ENCODE results near the gene CRY2. TPM values are rescaled to one million over a fixed set of nuclear protein-coding genes. Genes with fewer than 3 reads are reported as not detected.
"Not testable (repeated sequence)": the region's sequence is repeated elsewhere in the genome, so short reads cannot be mapped to it uniquely, and the experiment has no call there.

CRY2 gene
- total RNA-seq, 4 donors from 2014 or later: 48.8 to 96.4 (median 54.6) TPM

DNA sequence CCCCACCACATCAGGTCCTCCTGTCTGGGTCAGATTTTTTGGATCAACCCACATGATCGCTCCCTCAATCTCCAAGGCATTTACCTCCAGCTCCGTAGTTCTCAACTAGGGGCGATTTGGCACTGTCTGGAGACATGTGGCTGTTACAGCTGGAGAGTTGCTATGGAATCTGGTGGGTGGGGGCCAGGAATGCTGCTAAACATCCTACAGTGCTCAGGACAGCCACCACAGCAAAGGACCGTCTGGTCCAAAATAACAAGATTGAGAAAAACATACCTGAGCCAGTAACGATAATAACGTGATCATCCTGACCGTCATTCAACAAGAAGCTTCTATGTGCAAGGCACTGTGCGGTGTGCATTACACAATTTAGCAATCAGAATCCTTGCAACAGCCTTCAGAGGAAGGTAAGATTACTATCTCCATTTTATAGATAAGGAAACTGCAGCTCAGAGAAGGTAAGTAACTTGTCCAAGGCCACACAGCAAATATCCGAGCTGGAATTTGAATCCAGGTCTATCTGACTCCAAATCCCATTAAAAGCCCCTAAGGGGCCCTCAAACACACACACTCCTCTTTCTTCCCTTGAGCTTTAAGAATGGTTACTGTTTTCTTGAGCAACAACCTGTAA is 14.3 kb upstream of the CRY2 start:
- 60 to 67% methylated on average over 9 of the region's 9 CpGs for WGBS, 2 donors
- Histone ChIP-seq H3K4me3 (no peak overlapping the region), H3K27ac (no peak overlapping the region), H3K4me1 (peaks cover 0 to 7% (median 0%) of the 10 kb centered on the region in 4 donors), H3K36me3 (no peaks in the 10 kb centered on the region), H3K27me3 (no peaks in the 10 kb centered on the region), H3K9me3 (no peaks in the 10 kb centered on the region)
- no peak for DNase-seq (ENCODE audit: low spot score in 2 of 2)
- TF ChIP-seq CTCF (IDR thresholded peaks at IDR 0.05): no peak
- TF ChIP-seq EP300 (IDR thresholded peaks at IDR 0.05): no peak
- TF ChIP-seq POLR2A (IDR thresholded peaks at IDR 0.05): no peak

- WGBS, 2 donors: 73 to 77% methylated on average over 3 of the region's 3 CpGs
- no peak for DNase-seq (ENCODE audit: low spot score in 2 of 2)
- no peak for TF ChIP-seq EP300 (IDR thresholded peaks at IDR 0.05)
- TF ChIP-seq POLR2A (IDR thresholded peaks at IDR 0.05): no peak
- TF ChIP-seq CTCF (IDR thresholded peaks at IDR 0.05): no peak
- Histone ChIP-seq H3K36me3 (no peaks in the 10 kb centered on the region), H3K9me3 (no peaks in the 10 kb centered on the region), H3K4me1 (peaks cover 0 to 7% (median 0%) of the 10 kb centered on the region in 4 donors), H3K4me3 (no peak overlapping the region), H3K27me3 (no peaks in the 10 kb centered on the region), H3K27ac (no peak overlapping the region)
Measured at GRCh38 chr11:45833761-45834160, 13.5 kb upstream of the CRY2 start.

- 36 to 50% methylated on average over 4 of the region's 4 CpGs for WGBS, 2 donors
- Histone ChIP-seq H3K27me3 (no peaks in the 10 kb centered on the region), H3K36me3 (no peaks in the 10 kb centered on the region), H3K4me3 (no peak overlapping the region), H3K27ac (no peak overlapping the region), H3K9me3 (no peaks in the 10 kb centered on the region), H3K4me1 (peaks cover 0 to 7% (median 0%) of the 10 kb centered on the region in 4 donors)
- no peak for DNase-seq (ENCODE audit: low spot score in 2 of 2)
- TF ChIP-seq POLR2A (IDR thresholded peaks at IDR 0.05) (no peak), CTCF (IDR thresholded peaks at IDR 0.05) (no peak), EP300 (IDR thresholded peaks at IDR 0.05) (no peak)
Measured at GRCh38 chr11:45834298-45834756, 12.9 kb upstream of the CRY2 start.

- TF ChIP-seq POLR2A (IDR thresholded peaks at IDR 0.05) (no peak), CTCF (IDR thresholded peaks at IDR 0.05) (no peak), EP300 (IDR thresholded peaks at IDR 0.05) (no peak)
- H3K9me3 ChIP-seq: no peaks in the 10 kb centered on the region
- H3K4me3 ChIP-seq: no peak overlapping the region
- no peak for DNase-seq (ENCODE audit: low spot score in 2 of 2)
- 87 to 88% methylated on average over 6 of the region's 6 CpGs for WGBS, 2 donors
- no peaks in the 10 kb centered on the region for H3K27me3 ChIP-seq
- H3K27ac ChIP-seq: no peak overlapping the region
- H3K36me3 ChIP-seq: no peaks in the 10 kb centered on the region
- H3K4me1 ChIP-seq: peaks cover 0 to 10% (median 4%) of the 10 kb centered on the region in 4 donors
Measured at GRCh38 chr11:45839204-45839603, 8.1 kb upstream of the CRY2 start.

GRCh38 chr11:45840251-45840650 is 7.0 kb upstream of the CRY2 start:
- not testable (repeated sequence) for H3K27ac ChIP-seq; H3K4me1 ChIP-seq; H3K27me3 ChIP-seq; H3K36me3 ChIP-seq; H3K4me3 ChIP-seq; H3K9me3 ChIP-seq; DNase-seq (ENCODE audit: low spot score in 2 of 2)
- 87 to 93% methylated on average over 13 of the region's 13 CpGs for WGBS, 2 donors
